ENCODE results near the gene AASDHPPT. TPM values are rescaled to one million over a fixed set of nuclear protein-coding genes. Genes with fewer than 3 reads are reported as not detected.

Gene AASDHPPT
- total and polyA plus RNA-seq, 9 of the 15 experiments (the other 6 are each of a cell fraction or from before 2014, with no cell fraction given): 48.7 to 115 (median 69.0) TPM

DNA sequence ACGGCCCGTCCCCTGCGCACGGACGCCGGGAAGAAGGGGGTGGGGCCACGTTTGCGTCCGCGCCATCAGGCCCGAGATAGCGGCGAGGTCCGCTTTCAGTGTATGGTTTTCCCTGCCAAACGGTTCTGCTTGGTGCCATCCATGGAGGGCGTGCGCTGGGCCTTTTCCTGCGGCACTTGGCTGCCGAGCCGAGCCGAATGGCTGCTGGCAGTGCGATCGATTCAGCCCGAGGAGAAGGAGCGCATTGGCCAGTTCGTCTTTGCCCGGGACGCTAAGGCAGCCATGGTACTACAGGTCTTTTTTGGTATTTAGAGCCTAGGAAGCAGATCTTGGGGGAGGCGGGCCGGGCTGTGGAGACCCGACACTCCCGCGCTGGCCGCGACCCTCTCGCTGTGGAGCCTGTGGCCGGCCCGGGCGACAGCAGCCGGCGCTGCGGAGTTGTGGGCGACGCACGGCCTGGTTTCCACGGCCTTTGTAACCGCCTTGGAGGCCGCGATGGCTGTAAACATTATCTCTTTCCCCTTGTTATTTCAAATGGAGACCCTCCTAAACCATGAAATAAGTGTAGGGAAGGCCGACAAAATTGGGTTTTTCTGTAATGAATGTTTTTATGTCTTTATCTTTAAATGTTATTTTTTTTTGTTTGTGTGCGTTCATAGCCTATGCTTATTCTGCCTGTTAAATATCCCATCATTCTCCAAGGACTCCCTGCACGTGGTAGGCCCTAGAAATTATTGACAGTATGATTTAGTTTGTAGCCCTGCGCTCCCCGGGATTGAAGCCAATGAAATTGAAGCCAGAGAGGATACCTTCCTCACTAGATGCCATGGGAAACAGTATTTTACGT lies at the start of gene AASDHPPT (continued):
- TF ChIP-seq, protein P1, sequence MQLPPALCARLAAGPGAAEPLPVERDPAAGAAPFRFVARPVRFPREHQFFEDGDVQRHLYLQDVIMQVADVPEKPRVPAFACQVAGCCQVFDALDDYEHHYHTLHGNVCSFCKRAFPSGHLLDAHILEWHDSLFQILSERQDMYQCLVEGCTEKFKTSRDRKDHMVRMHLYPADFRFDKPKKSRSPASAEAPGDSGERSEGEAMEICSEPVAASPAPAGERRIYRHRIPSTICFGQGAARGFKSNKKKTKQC (CRISPR knock-in tag; IDR thresholded peaks at IDR 0.05): peak; percentile 93
- no peak for TF ChIP-seq ZNF699 (CRISPR knock-in tag; IDR thresholded peaks at IDR 0.05; ENCODE audit: insufficient replicate concordance)
- TF ChIP-seq CXXC5 (CRISPR knock-in tag; IDR thresholded peaks at IDR 0.05): peak; percentile 77
- TF ChIP-seq AFF1 (IDR thresholded peaks at IDR 0.05; ENCODE audit: low read depth in 1 of 2, partially characterized antibody in 2 of 2): no peak
- TF ChIP-seq POLR2A (conservative IDR thresholded peaks at IDR 0.05): peak; percentile 93
- TF ChIP-seq DPF2 (IDR thresholded peaks at IDR 0.05): no peak
- TF ChIP-seq NFRKB (IDR thresholded peaks at IDR 0.05; ENCODE audit: low read depth): peak; percentile 53; the same call in 1 of the 2 replicates
- TF ChIP-seq, protein P2, sequence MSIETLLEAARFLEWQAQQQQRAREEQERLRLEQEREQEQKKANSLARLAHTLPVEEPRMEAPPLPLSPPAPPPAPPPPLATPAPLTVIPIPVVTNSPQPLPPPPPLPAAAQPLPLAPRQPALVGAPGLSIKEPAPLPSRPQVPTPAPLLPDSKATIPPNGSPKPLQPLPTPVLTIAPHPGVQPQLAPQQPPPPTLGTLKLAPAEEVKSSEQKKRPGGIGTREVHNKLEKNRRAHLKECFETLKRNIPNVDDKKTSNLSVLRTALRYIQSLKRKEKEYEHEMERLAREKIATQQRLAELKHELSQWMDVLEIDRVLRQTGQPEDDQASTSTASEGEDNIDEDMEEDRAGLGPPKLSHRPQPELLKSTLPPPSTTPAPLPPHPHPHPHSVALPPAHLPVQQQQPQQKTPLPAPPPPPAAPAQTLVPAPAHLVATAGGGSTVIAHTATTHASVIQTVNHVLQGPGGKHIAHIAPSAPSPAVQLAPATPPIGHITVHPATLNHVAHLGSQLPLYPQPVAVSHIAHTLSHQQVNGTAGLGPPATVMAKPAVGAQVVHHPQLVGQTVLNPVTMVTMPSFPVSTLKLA (conservative IDR thresholded peaks at IDR 0.05): peak; percentile 87 to 89
- peak; percentile 61; the same call in 1 of the 2 replicates for TF ChIP-seq BRD4 (IDR thresholded peaks at IDR 0.05)
- no peak for TF ChIP-seq ELF2 (CRISPR knock-in tag; IDR thresholded peaks at IDR 0.05)
- no peak for TF ChIP-seq ZNF444 (CRISPR knock-in tag; IDR thresholded peaks at IDR 0.05)
- no peak for TF ChIP-seq HMG20A (CRISPR knock-in tag; conservative IDR thresholded peaks at IDR 0.05)
- TF ChIP-seq BRF1 (IDR thresholded peaks at IDR 0.05; ENCODE audit: borderline replicate concordance, extremely low read depth, insufficient read length): no peak
- peak in 2 of 3 experiments; percentile 63 to 65 for TF ChIP-seq YY1 (IDR thresholded peaks at IDR 0.05; ENCODE audit: borderline replicate concordance in 1 of 3, control insufficient read depth in 1 of 3, extremely low read depth in 1 of 3, insufficient read depth in 3 of 3, insufficient read length in 1 of 3, insufficient replicate concordance in 2 of 3, low read depth in 1 of 3, low read length in 2 of 3)
- peak; percentile 75 for TF ChIP-seq L3MBTL2 (IDR thresholded peaks at IDR 0.05)
- 0 out of 2 replicates have a peak, but pooled peaks have one; percentile 39 for TF ChIP-seq ATF6 (CRISPR knock-in tag; IDR thresholded peaks at IDR 0.05)
- TF ChIP-seq ZZZ3 (IDR thresholded peaks at IDR 0.05): peak; percentile 17; the same call in 1 of the 2 replicates
- no peak for TF ChIP-seq CHCHD3 (CRISPR knock-in tag; IDR thresholded peaks at IDR 0.05)

All from K562 (cell line).